Measurements from ENCODE around the gene CLRN3.

The CLRN3 gene

GRCh38 chr10:127834791-127835190 lies 58.0 kb downstream of the CLRN3 start:
- no peak for DNase-seq

DNA sequence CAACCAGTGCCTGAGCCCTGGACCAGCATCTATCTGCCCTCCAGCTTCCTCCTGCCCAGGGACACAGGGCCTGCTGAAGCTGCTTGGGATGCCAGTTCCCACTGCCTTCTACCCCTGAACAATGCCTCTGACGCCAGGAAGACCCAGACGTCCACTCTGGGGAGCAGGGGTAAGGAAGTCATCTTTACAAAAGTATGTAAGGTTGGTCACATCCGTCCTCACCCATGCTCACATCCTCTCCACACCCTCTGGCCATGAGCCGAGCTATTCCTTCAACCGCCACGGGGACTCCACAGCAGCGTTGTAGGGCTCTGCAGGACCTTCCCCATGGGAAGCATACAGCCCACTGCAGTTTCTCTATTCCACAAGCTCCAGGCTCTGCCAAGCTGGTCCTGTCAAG lies 58.5 kb downstream of the CLRN3 start:
- DNase-seq: no peak

DNA sequence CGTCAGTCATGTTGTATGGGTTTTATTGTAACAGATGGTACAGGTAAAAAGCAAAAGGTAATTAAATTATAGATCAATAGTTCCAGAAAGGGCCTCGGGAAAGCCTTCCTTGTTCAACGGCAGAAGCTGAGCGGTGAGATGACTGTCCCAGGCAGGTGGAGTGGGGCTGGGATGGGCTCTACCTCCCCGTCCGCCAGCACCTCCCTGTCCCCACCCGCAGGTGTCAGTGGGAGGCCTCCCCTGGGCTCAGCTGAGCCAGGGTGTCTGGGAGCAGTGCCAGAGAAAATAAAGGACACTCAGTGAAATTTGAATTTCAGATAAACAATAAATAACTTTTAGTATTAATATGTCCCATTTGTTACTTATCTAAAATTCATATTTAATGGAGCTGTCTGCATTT lies 58.9 kb downstream of the CLRN3 start:
- DNase-seq: no peak

- DNase-seq: no peak
Measured at GRCh38 chr10:127832501-127832900, 60.2 kb downstream of the CLRN3 start.

DNA sequence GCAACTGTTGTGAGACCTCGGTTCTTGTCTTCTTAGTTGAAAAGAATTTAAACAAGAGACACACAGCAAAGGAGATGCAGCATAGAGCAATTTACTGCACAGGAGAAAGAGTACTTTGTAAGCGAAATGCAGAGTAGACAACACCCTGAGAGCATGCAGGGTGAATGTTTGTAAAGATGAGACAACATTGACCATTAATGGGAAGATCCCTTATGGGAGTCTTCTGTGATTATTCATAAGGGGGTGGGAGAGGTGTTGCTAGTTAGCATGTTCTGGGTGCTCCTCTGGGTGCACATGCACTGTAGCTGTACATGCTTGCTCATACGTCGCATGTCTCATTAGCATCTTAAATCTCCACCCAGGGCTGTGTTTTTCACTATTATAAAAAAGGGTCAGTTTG lies 62.3 kb downstream of the CLRN3 start:
- no peak for DNase-seq

Data from fibroblast of skin of right quadriceps (primary cell).